K562 (cell line): ENCODE measurements around the gene LYZL4. TPM values are rescaled to one million over a fixed set of nuclear protein-coding genes. Genes with fewer than 3 reads are reported as not detected.

ENCODE experiments used
- ASH1L ChIP-seq: fragments of 450-650 bp; IDR thresholded peaks from 2 replicates; pipeline ENCODE4 v1.6.1; 2018; ENCODE audit warnings: borderline replicate concordance, mild to moderate bottlenecking, low read depth; ENCODE audit not compliant: partially characterized antibody
- CBX2 ChIP-seq: fragments of 200-600 bp; sonication (generic); IDR thresholded peaks from one replicate; pipeline ENCODE4 v1.6.1; 2012; ENCODE audit warnings: mild to moderate bottlenecking, low read length, inconsistent platforms; ENCODE audit not compliant: insufficient read depth, poor library complexity, severe bottlenecking
- DIDO1 ChIP-seq: fragments of 450-650 bp; IDR thresholded peaks from 2 replicates; pipeline ENCODE4 v1.6.1; 2016; ENCODE audit warnings: low read depth, missing biosample characterization, missing genetic modification characterization
- EWSR1 ChIP-seq: fragments of 450-650 bp; IDR thresholded peaks from 2 replicates; pipeline ENCODE4 v1.6.1; 2018; ENCODE audit warnings: borderline replicate concordance, mild to moderate bottlenecking, low read depth, moderate library complexity; ENCODE audit not compliant: partially characterized antibody
- FOSL1 ChIP-seq: fragments of 200-800 bp; sonication (Bioruptor generic); conservative IDR thresholded peaks from 2 replicates; pipeline ENCODE4 v1.6.1; 2016; ENCODE audit warnings: missing genetic modification characterization, missing compliant biosample characterization
- KDM1A ChIP-seq, 2 experiments: fragments of 450-650 bp; IDR thresholded peaks; 2 replicates each; pipeline ENCODE4 v1.6.1; 2016; ENCODE audit warnings: mild to moderate bottlenecking in 2 of 2
- MCM3 ChIP-seq: fragments of 450-650 bp; IDR thresholded peaks from 2 replicates; pipeline ENCODE4 v1.6.1; 2016
- NBN ChIP-seq: fragments of 450-650 bp; IDR thresholded peaks from 2 replicates; pipeline ENCODE4 v1.6.1; 2016; ENCODE audit warnings: low read depth, mild to moderate bottlenecking
- NR4A1 ChIP-seq, 2 experiments: fragments of 250-450 bp in 1 of 2; fragments of 450-650 bp in 1 of 2; sonication (Bioruptor Pico) in 1 of 2; IDR thresholded peaks; 2 replicates each; pipeline versions ENCODE4 v1.4.0 to v1.6.1; 2016 to 2020; ENCODE audit warnings: mild to moderate bottlenecking in 2 of 2, missing compliant biosample characterization in 1 of 2, missing genetic modification characterization in 1 of 2, moderate library complexity in 1 of 2
- NRF1 ChIP-seq, 2 experiments: fragments of 450-650 bp; IDR thresholded peaks in 1 of 2; conservative IDR thresholded peaks in 1 of 2; 2 replicates each; pipeline ENCODE4 v1.6.1; 2014; ENCODE audit warnings: mild to moderate bottlenecking in 2 of 2
- SMAD4 ChIP-seq: fragments of 250-450 bp; sonication (Bioruptor Pico); conservative IDR thresholded peaks from 2 replicates; pipeline ENCODE4 v1.8.0; 2021; ENCODE audit warnings: inconsistent platforms, mild to moderate bottlenecking, moderate library complexity
- ZNF133 ChIP-seq: fragments of 250-450 bp; sonication (Bioruptor Pico); IDR thresholded peaks from 2 replicates; pipeline ENCODE4 v1.4.0; 2020; ENCODE audit warnings: mild to moderate bottlenecking
- ZNF644 ChIP-seq: fragments of 200-800 bp; sonication (Bioruptor generic); IDR thresholded peaks from 2 replicates; pipeline ENCODE4 v1.6.1; 2016; ENCODE audit warnings: low read depth, missing genetic modification characterization, missing compliant biosample characterization
- polyA plus RNA-seq, 8 experiments: library from polyadenylated mRNA; depleted of rRNA in 4 of 8; stranded (reverse) in 5 of 8; unstranded in 3 of 8; fragments of >200 nt; fragmentation: Nextera tagmentation in 2 of 8; fragmentation: Illumina TruSeq in 1 of 8; extraction: Ambion mirVana in 2 of 8; extraction: Trizol in 1 of 8; gene quantifications; 2 replicates each; pipeline versions ENCODE4 v1.2.1 to v1.2.3, GENCODE V29; 2011 to 2014; ENCODE audit warnings: inconsistent platforms in 1 of 8, missing spikeins in 1 of 8
- total RNA-seq, 7 experiments: library from RNA; depleted of rRNA in 6 of 7; stranded (reverse); fragments of >200 nt in 6 of 7; fragmentation: Illumina TruSeq in 2 of 7; extraction: Trizol in 2 of 7; gene quantifications; 2 replicates each; pipeline versions ENCODE4 v1.2.1 to v1.2.3, GENCODE V29; 2011 to 2021; ENCODE audit warnings: low replicate concordance in 1 of 7
- TF ChIP-seq, protein P1 (sequence below): fragments of 450-650 bp; IDR thresholded peaks from 2 replicates; pipeline ENCODE4 v1.6.1; 2016; ENCODE audit warnings: low read depth, mild to moderate bottlenecking, moderate library complexity
- TF ChIP-seq, protein P2 (sequence below), 2 experiments: IDR thresholded peaks; 2 replicates each; pipeline ENCODE4 v1.6.1; 2011; ENCODE audit warnings: borderline replicate concordance in 1 of 2, control low read depth in 1 of 2, low read depth in 1 of 2, low read length in 1 of 2, mild to moderate bottlenecking in 1 of 2, mixed read lengths in 1 of 2, moderate library complexity in 1 of 2; ENCODE audit not compliant: insufficient read depth in 1 of 2, insufficient read length in 1 of 2, poor library complexity in 1 of 2, severe bottlenecking in 1 of 2; ENCODE audit errors: extremely low read depth in 1 of 2
- TF ChIP-seq, protein P3 (sequence below): sonication (generic); formaldehyde crosslinking; IDR thresholded peaks from 2 replicates; pipeline ENCODE4 v1.8.1; 2023; ENCODE audit warnings: mild to moderate bottlenecking, missing genetic modification reagents
- TF ChIP-seq, protein P4 (sequence below): fragments of 450-650 bp; IDR thresholded peaks from 2 replicates; pipeline ENCODE4 v1.6.1; 2016
- TF ChIP-seq, protein P5 (sequence below): fragments of 450-650 bp; IDR thresholded peaks from 2 replicates; pipeline ENCODE4 v1.6.1; 2016; ENCODE audit warnings: mild to moderate bottlenecking

LYZL4 gene
- total and polyA plus RNA-seq, 9 of the 15 experiments (the other 6 are each of a cell fraction or from before 2014, with no cell fraction given), result not detected

DNA sequence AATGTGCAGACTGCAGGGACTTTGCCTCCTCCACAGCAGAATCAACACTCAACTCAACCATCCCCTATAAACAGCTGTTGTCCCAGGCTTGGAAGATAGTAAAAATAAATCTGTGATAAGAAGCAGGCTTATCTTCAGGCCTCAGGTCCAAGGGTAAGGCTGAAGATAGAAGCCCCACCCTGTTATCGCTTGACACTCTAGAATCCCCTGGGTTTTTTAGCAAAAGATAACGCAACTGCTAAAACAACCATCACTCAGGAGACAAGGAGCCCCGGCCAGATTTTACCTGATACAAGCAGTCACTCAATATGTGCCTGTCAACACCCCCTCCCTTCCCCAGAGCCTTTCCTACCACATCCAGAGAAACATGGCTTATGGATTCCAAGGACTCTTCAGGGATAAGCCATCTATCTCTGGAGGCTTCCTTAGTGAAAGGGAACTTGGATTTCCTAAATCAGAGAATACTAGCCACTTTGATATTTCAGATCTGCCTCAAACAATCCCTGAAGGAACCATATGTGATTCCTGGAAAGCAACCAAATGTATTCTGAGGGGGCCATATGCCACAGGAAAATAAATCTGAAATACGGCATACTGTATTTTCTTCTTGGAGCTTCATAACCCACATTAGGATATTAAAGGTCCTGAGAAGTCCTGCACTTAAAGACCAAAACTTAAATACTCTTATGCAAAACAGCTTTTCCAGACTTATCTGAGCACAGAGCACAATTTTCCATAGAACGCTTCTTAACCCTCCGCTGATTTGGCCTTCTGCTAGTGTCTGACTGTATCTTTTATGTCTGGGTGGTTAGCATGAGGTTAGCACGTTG lies 60.4 kb downstream of the LYZL4 start (continued):
- TF ChIP-seq NBN (no peak), ASH1L (no peak), FOSL1 (tag) (peak; percentile 42; the same call in 1 of the 2 replicates), EWSR1 (no peak), NRF1 (conservative IDR thresholded peaks at IDR 0.05 in 1 of 2, IDR thresholded peaks at IDR 0.05 in 1 of 2) (no peak), SMAD4 (peak; percentile 89), NR4A1 (CRISPR knock-in tag; IDR thresholded peaks at IDR 0.05) (no peak), NR4A1 (tag; IDR thresholded peaks at IDR 0.05) (peak; percentile 67; the same call in 1 of the 2 replicates), CBX2 (no peak), MCM3 (no peak), ZNF644 (tag) (peak; percentile 91), KDM1A (IDR thresholded peaks at IDR 0.05) (peak; percentile 93 to 94), DIDO1 (tag) (0 out of 2 replicates have a peak, but pooled peaks have one; percentile 32), ZNF133 (CRISPR knock-in tag) (no peak)
- TF ChIP-seq, protein P1, sequence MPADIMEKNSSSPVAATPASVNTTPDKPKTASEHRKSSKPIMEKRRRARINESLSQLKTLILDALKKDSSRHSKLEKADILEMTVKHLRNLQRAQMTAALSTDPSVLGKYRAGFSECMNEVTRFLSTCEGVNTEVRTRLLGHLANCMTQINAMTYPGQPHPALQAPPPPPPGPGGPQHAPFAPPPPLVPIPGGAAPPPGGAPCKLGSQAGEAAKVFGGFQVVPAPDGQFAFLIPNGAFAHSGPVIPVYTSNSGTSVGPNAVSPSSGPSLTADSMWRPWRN, result peak; percentile 87
- TF ChIP-seq, protein P2, sequence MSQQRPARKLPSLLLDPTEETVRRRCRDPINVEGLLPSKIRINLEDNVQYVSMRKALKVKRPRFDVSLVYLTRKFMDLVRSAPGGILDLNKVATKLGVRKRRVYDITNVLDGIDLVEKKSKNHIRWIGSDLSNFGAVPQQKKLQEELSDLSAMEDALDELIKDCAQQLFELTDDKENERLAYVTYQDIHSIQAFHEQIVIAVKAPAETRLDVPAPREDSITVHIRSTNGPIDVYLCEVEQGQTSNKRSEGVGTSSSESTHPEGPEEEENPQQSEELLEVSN (IDR thresholded peaks at IDR 0.05; ENCODE audit: borderline replicate concordance in 1 of 2, extremely low read depth in 1 of 2, insufficient read depth in 1 of 2, insufficient read length in 1 of 2, low read depth in 1 of 2, low read length in 1 of 2, poor library complexity in 1 of 2, severe bottlenecking in 1 of 2), result no peak
- TF ChIP-seq, protein P3, sequence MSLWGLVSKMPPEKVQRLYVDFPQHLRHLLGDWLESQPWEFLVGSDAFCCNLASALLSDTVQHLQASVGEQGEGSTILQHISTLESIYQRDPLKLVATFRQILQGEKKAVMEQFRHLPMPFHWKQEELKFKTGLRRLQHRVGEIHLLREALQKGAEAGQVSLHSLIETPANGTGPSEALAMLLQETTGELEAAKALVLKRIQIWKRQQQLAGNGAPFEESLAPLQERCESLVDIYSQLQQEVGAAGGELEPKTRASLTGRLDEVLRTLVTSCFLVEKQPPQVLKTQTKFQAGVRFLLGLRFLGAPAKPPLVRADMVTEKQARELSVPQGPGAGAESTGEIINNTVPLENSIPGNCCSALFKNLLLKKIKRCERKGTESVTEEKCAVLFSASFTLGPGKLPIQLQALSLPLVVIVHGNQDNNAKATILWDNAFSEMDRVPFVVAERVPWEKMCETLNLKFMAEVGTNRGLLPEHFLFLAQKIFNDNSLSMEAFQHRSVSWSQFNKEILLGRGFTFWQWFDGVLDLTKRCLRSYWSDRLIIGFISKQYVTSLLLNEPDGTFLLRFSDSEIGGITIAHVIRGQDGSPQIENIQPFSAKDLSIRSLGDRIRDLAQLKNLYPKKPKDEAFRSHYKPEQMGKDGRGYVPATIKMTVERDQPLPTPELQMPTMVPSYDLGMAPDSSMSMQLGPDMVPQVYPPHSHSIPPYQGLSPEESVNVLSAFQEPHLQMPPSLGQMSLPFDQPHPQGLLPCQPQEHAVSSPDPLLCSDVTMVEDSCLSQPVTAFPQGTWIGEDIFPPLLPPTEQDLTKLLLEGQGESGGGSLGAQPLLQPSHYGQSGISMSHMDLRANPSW, result no peak
- TF ChIP-seq, protein P4, sequence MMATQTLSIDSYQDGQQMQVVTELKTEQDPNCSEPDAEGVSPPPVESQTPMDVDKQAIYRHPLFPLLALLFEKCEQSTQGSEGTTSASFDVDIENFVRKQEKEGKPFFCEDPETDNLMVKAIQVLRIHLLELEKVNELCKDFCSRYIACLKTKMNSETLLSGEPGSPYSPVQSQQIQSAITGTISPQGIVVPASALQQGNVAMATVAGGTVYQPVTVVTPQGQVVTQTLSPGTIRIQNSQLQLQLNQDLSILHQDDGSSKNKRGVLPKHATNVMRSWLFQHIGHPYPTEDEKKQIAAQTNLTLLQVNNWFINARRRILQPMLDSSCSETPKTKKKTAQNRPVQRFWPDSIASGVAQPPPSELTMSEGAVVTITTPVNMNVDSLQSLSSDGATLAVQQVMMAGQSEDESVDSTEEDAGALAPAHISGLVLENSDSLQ, result peak; percentile 81
- TF ChIP-seq, protein P5, sequence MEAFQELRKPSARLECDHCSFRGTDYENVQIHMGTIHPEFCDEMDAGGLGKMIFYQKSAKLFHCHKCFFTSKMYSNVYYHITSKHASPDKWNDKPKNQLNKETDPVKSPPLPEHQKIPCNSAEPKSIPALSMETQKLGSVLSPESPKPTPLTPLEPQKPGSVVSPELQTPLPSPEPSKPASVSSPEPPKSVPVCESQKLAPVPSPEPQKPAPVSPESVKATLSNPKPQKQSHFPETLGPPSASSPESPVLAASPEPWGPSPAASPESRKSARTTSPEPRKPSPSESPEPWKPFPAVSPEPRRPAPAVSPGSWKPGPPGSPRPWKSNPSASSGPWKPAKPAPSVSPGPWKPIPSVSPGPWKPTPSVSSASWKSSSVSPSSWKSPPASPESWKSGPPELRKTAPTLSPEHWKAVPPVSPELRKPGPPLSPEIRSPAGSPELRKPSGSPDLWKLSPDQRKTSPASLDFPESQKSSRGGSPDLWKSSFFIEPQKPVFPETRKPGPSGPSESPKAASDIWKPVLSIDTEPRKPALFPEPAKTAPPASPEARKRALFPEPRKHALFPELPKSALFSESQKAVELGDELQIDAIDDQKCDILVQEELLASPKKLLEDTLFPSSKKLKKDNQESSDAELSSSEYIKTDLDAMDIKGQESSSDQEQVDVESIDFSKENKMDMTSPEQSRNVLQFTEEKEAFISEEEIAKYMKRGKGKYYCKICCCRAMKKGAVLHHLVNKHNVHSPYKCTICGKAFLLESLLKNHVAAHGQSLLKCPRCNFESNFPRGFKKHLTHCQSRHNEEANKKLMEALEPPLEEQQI, result no peak
